IPS-18c (cell line): ENCODE data around the gene TIGD1.
"Not testable (repeated sequence)": the region's sequence is repeated elsewhere in the genome, so short reads cannot be mapped to it uniquely, and the experiment has no call there.

ENCODE experiments used
- H3K4me3 ChIP-seq: 2 replicates; pipeline ENCODE4 v1.7.0; 2013; ENCODE audit warnings: low read depth, mild to moderate bottlenecking, low read length, moderate library complexity; ENCODE audit not compliant: insufficient read depth
- H3K9me3 ChIP-seq: one replicate; pipeline ENCODE4 v1.6.1; 2013; ENCODE audit warnings: mild to moderate bottlenecking, low read length, moderate library complexity; ENCODE audit not compliant: control insufficient read depth, insufficient read depth

TIGD1 gene

GRCh38 chr2:232543928-232544631 lies 6.3 kb downstream of the TIGD1 start:
- Histone ChIP-seq H3K4me3 (no peak overlapping the region), H3K9me3 (no peaks in the 10 kb centered on the region)

DNA sequence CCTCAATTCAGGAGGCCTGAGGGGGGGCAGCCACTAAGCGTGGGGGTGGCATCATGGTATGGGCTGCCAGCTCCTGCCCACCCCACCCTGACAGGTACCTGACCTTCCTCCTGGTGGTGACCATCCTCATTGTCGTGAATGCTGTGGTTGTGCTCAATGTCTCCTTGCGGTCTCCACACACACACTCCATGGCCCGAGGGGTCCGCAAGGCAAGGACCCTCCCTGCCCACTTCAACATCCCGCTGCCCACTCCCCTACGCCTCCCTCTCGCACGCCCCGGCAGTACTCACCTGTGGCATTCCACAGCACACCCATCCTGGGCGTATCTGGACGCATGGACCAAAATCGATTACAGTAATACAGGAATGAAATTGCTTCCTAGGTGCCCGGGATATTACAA lies 6.9 kb downstream of the TIGD1 start:
- Histone ChIP-seq H3K9me3 (no peaks in the 10 kb centered on the region), H3K4me3 (no peak overlapping the region)

- no peaks in the 10 kb centered on the region for H3K9me3 ChIP-seq
- no peak overlapping the region for H3K4me3 ChIP-seq
Measured at GRCh38 chr2:232542715-232543467, 7.5 kb downstream of the TIGD1 start.

- Histone ChIP-seq H3K9me3 (no peaks in the 10 kb centered on the region), H3K4me3 (no peak overlapping the region)
Measured at GRCh38 chr2:232541961-232542714, 8.2 kb downstream of the TIGD1 start.

DNA sequence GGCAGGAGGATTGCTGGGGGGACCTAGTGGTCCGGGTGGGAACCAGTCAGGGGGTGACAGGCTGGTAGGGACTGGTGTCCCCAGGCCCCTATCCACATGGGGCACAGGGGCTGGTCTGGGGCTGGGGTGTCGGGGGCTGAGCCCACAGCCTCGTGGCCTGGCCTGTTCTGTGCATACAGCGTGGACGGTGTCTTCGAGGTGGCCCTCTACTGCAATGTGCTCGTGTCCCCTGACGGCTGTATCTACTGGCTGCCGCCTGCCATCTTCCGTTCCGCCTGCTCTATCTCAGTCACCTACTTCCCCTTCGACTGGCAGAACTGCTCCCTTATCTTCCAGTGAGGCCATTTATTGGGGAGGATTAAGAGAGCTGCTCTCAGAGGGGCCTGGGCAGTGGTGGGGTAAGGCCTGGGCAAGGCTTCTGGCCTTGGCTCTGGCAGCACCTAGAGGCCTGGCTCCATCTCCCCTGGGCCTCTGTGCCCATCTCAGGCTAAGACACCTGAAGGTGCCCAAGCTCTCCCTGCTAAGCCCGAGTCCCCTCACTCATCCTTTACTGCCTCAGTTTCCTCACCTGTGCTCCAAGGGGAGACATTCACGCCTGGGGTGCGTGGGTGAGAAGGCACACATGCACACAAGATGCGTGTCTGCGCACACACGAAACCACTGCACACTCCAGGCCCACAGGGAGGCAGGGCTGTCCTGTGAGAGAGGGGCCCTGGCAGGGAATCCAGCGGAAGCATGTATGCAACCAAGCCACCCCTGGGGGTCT lies 9.0 kb downstream of the TIGD1 start:
- Histone ChIP-seq H3K4me3 (no peak overlapping the region), H3K9me3 (no peaks in the 10 kb centered on the region)

DNA sequence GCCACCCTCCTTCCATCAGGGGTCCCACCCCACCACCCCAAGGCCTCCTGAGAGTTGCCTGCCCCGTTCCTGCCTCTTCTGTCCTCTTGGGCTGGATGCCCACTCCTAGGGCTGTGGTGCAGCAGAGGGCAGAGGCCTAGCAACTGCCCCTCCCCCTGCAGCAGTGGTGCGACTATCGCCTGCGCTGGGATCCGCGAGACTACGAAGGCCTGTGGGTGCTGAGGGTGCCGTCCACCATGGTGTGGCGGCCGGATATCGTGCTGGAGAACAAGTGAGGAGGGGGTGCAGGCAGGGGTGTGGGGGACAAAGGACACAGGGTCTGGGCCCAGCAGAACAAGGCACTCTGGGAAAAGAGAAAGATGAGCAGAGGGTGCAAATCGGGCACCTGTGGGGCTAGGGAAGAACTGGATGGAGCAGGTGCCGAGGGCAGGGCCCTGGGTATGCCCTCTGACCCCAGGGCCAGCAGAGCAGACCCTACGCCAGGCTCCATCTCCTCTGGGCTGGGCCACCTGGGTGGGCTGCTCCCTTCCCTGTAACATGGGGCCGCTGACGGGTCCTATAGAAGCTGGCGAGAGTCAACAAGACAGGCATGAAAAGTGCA lies 9.8 kb downstream of the TIGD1 start:
- H3K4me3 ChIP-seq: no peak overlapping the region

GRCh38 chr2:232539298-232540231 lies 10.8 kb downstream of the TIGD1 start, which contains the start of gene CHRNG:
CHRNG (plus strand) TSS chr2:232539692; CDS start chr2:232539748, 56 bp downstream.
- Histone ChIP-seq H3K9me3 (no peaks in the 10 kb centered on the region), H3K4me3 (no peak within 1 kb of the TSS)

More for the DNA sequence above, 9.8 kb downstream of the TIGD1 start:
- no peaks in the 10 kb centered on the region for H3K9me3 ChIP-seq

- H3K9me3 ChIP-seq: no peaks in the 10 kb centered on the region
- H3K4me3 ChIP-seq: no peak overlapping the region
Measured at GRCh38 chr2:232538671-232539070, 11.7 kb downstream of the TIGD1 start.

GRCh38 chr2:232537499-232537898 lies 12.9 kb downstream of the TIGD1 start:
- Histone ChIP-seq H3K4me3 (no peak overlapping the region), H3K9me3 (no peaks in the 10 kb centered on the region)

- Histone ChIP-seq H3K4me3 (no peak overlapping the region), H3K9me3 (no peaks in the 10 kb centered on the region)
Measured at GRCh38 chr2:232537079-232537478, 13.3 kb downstream of the TIGD1 start.

DNA sequence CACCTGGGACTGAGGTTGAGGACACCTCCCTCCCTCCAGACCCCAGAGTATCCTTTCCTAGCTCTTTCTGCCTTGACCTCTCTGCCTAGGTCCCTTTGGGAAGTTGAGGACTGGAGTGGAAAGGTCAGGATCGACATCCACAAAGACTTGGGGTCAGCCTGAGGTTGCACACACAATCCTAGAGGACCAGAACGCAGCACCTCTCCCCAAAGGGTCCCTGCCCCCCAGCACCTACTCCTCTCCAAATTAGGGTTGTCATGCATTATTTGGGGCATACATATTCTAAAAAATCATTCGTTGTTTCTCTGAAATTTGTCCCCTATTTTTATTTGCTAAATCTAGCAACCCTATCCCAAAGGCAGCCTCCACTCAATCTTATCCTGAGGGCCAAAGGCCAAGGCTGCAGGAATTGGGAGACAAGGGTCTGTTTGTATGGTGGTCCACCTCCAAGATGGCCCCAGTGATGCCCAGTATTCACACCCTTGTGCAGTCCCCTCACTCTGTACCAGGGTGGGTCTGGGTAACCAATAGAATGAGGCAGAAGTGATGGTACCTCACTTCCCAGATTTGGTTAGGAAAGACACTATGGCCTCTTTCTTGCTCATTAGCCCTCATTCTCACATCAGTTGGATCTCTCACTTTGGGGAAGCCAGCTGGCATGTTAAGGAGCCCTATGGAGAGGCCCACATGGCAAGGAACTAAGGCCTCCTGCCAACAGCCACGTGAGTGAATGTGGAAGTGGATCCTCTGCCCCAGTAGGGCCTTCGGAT lies 14.4 kb downstream of the TIGD1 start:
- Histone ChIP-seq H3K9me3 (no peaks in the 10 kb centered on the region), H3K4me3 (no peak overlapping the region)

GRCh38 chr2:232534940-232535651 lies 15.3 kb downstream of the TIGD1 start:
- H3K9me3 ChIP-seq: no peaks in the 10 kb centered on the region
- no peak overlapping the region for H3K4me3 ChIP-seq

GRCh38 chr2:232533944-232534710 lies 16.2 kb downstream of the TIGD1 start:
- Histone ChIP-seq H3K9me3 (no peaks in the 10 kb centered on the region), H3K4me3 (no peak overlapping the region)

- H3K9me3 ChIP-seq, H3K4me3 ChIP-seq: not testable (repeated sequence)
Measured at GRCh38 chr2:232532821-232533220, 17.5 kb downstream of the TIGD1 start.
